ENCODE measurements around the gene SH2D3C. TPM values are rescaled to one million over a fixed set of nuclear protein-coding genes. Genes with fewer than 3 reads are reported as not detected.

The SH2D3C gene
- total RNA-seq, 1 donor from 2014 or later: 85.3 TPM

GRCh38 chr9:127793093-127793708, 14.7 kb upstream of the SH2D3C start:
- peaks cover 35% of the 10 kb centered on the region for H3K4me1 ChIP-seq
- no peak overlapping the region for H3K4me3 ChIP-seq
- H3K36me3 ChIP-seq: peaks cover 45% of the 10 kb centered on the region
- no peaks in the 10 kb centered on the region for H3K27me3 ChIP-seq
- H3K9me3 ChIP-seq: no peaks in the 10 kb centered on the region
- DNase-seq (no peak), ATAC-seq (no peak)
- TF ChIP-seq, protein P1, sequence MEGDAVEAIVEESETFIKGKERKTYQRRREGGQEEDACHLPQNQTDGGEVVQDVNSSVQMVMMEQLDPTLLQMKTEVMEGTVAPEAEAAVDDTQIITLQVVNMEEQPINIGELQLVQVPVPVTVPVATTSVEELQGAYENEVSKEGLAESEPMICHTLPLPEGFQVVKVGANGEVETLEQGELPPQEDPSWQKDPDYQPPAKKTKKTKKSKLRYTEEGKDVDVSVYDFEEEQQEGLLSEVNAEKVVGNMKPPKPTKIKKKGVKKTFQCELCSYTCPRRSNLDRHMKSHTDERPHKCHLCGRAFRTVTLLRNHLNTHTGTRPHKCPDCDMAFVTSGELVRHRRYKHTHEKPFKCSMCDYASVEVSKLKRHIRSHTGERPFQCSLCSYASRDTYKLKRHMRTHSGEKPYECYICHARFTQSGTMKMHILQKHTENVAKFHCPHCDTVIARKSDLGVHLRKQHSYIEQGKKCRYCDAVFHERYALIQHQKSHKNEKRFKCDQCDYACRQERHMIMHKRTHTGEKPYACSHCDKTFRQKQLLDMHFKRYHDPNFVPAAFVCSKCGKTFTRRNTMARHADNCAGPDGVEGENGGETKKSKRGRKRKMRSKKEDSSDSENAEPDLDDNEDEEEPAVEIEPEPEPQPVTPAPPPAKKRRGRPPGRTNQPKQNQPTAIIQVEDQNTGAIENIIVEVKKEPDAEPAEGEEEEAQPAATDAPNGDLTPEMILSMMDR (IDR thresholded peaks at IDR 0.05): no peak
- intact Hi-C loops (cut with DNase I): no loop called here
- H3K27ac ChIP-seq: no peak overlapping the region

DNA sequence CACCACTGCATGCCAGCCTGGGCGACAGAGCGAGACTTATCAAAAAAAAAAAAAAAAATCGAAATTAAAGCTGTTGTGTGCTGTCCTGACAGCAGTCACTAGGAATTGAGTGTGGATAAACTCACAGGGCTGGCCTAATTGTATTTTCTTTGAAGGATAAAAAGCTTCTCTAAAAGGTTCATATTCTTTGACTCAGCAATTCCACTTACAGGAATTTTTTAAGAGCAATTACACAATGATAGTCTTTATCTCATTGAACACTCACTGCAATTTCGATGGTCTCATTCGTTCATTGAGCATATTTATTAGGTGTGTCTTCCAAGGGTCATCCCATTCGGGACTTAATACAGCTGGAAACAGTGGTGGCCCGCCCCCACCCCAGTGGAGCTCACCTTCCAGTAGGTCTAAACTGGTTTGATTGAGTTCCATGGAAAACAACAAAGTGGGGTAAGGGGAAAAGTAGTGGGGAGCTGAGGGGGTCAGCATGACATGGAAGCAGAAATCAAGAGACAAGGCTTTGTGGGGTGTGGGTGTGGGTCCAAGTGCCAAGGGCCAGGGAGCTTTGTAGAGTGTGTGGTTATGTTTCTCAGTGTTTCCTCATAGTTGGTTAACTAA, 14.1 kb upstream of the SH2D3C start:
- H3K27ac ChIP-seq: no peak overlapping the region
- peaks cover 39% of the 10 kb centered on the region for H3K4me1 ChIP-seq
- ATAC-seq (no peak), DNase-seq (no peak)
- intact Hi-C loops (cut with DNase I): no loop called here
- no peaks in the 10 kb centered on the region for H3K9me3 ChIP-seq
- peaks cover 52% of the 10 kb centered on the region for H3K36me3 ChIP-seq
- TF ChIP-seq, protein P1 (IDR thresholded peaks at IDR 0.05): no peak
- no peak overlapping the region for H3K4me3 ChIP-seq
- no peaks in the 10 kb centered on the region for H3K27me3 ChIP-seq

- H3K9me3 ChIP-seq: no peaks in the 10 kb centered on the region
- no peaks in the 10 kb centered on the region for H3K27me3 ChIP-seq
- no peak overlapping the region for H3K27ac ChIP-seq
- no peak overlapping the region for H3K4me3 ChIP-seq
- intact Hi-C loops (cut with DNase I): no loop called here
- H3K36me3 ChIP-seq: peaks cover 59% of the 10 kb centered on the region
- ATAC-seq: no peak
- DNase-seq: no peak
- TF ChIP-seq, protein P1 (IDR thresholded peaks at IDR 0.05): no peak
- peaks cover 36% of the 10 kb centered on the region for H3K4me1 ChIP-seq
These were observed 12.6 kb upstream of the SH2D3C start for GRCh38 chr9:127791085-127791484.

GRCh38 chr9:127790094-127790855, 11.8 kb upstream of the SH2D3C start:
- peaks cover 31% of the 10 kb centered on the region for H3K4me1 ChIP-seq
- no peak overlapping the region for H3K27ac ChIP-seq
- DNase-seq: no peak
- TF ChIP-seq, protein P1 (IDR thresholded peaks at IDR 0.05): no peak
- no peak overlapping the region for H3K4me3 ChIP-seq
- H3K27me3 ChIP-seq: no peaks in the 10 kb centered on the region
- intact Hi-C loops (cut with DNase I): no loop called here
- peaks cover 59% of the 10 kb centered on the region for H3K36me3 ChIP-seq
- ATAC-seq: no peak
- H3K9me3 ChIP-seq: no peaks in the 10 kb centered on the region

GRCh38 chr9:127789179-127789578, 10.7 kb upstream of the SH2D3C start:
- Histone ChIP-seq H3K9me3 (no peaks in the 10 kb centered on the region), H3K4me3 (no peak overlapping the region), H3K36me3 (peaks cover 59% of the 10 kb centered on the region), H3K27me3 (no peaks in the 10 kb centered on the region), H3K27ac (no peak overlapping the region), H3K4me1 (peaks cover 31% of the 10 kb centered on the region)
- DNase-seq (no peak), ATAC-seq (no peak)
- TF ChIP-seq, protein P1 (IDR thresholded peaks at IDR 0.05): no peak
- intact Hi-C loops (cut with DNase I): no loop called here
